IPS-15b (cell line): ENCODE data around the gene AOPEP.

Source experiments
- H3K27me3 ChIP-seq: one replicate; pipeline ENCODE4 v1.6.1; 2013; ENCODE audit warnings: low read length; ENCODE audit not compliant: control insufficient read depth, insufficient read depth
- H3K36me3 ChIP-seq: one replicate; pipeline ENCODE4 v1.6.1; 2013; ENCODE audit warnings: low read length; ENCODE audit not compliant: control insufficient read depth, insufficient read depth
- H3K4me1 ChIP-seq: one replicate; pipeline ENCODE4 v1.6.1; 2013; ENCODE audit warnings: mild to moderate bottlenecking, low read length; ENCODE audit not compliant: control insufficient read depth, insufficient read depth
- H3K4me3 ChIP-seq: one replicate; pipeline ENCODE4 v1.5.1; 2013; ENCODE audit warnings: low read depth, low read length
- H3K9ac ChIP-seq: one replicate; pipeline ENCODE4 v1.6.1; 2013; ENCODE audit warnings: low read depth, mild to moderate bottlenecking, low read length
- H3K9me3 ChIP-seq: one replicate; pipeline ENCODE4 v1.6.1; 2013; ENCODE audit warnings: mild to moderate bottlenecking, low read length; ENCODE audit not compliant: control insufficient read depth, insufficient read depth

The AOPEP gene

DNA sequence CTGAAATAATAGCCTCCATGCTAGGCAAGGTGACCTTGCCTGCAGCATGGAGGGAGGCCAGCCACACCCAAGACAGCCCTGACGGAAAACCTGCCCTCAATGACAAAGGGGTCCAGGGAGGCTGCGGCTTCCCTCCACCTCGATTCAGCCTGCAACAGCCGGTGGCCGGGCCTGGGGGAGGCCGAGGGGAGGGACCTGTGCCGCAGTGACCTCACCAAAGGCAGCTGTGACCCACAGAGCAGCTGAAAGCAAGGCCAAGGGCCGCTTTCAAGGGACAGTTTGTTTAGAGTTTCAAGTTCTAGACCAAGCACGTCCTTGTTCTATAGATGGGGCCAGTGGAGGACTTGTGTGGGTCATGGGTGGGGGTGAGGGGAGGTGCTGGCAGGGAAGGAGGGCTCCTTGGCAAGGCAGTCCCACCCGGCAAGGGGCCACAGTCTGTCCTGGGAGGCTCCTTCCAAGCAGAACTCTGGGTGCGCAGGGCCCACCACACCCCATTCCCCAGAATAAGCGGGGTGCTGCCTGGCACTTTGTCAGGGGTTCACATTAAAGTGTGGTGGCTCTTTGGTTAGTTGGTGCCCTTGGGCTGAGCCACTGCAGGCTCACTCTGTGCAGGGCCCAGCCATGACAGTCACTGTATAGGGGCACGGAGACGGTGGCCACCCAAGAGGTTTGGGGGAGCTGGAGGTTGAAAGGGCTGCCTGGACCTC lies 364.5 kb downstream of the AOPEP start:
- Histone ChIP-seq H3K4me3 (no peak overlapping the region), H3K36me3 (no peaks in the 10 kb centered on the region), H3K9ac (no peak overlapping the region), H3K27me3 (no peaks in the 10 kb centered on the region), H3K9me3 (no peaks in the 10 kb centered on the region), H3K4me1 (no peaks in the 10 kb centered on the region)

DNA sequence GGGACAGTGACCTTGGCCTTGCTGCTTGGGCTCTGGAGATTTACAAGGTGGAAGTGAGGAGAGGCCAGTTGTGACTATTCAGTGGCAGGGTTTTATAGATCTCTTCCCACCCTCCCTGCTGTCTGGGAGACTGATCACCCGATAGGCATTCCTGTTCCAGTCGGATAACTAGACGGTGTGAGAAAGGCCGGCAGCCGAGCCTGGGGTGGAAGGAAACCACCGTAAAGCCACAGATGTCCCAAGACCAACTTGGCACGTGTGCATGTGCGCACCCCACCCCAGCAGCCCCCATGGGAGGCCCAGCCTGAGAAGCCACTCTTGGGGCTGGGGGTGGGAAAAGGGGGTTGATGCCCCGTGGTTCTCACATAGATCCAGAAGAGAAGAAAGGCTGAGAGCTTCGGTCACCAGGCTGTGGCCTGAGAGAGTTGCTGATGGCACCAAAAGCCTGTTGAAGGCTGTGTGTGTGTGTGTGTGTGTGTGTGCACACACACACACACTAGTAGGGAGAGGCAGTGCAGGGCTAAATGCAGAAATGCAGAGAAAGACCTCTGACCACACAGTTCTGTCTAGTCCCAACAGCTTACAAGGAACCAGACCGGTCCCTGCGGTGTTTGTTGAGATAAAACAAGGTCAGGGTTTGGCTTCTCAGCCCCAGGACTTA lies 365.2 kb downstream of the AOPEP start:
- no peaks in the 10 kb centered on the region for H3K9me3 ChIP-seq
- no peaks in the 10 kb centered on the region for H3K27me3 ChIP-seq
- H3K36me3 ChIP-seq = no peaks in the 10 kb centered on the region
- H3K4me3 ChIP-seq = no peak overlapping the region
- no peak overlapping the region for H3K9ac ChIP-seq
- H3K4me1 ChIP-seq = no peaks in the 10 kb centered on the region

DNA sequence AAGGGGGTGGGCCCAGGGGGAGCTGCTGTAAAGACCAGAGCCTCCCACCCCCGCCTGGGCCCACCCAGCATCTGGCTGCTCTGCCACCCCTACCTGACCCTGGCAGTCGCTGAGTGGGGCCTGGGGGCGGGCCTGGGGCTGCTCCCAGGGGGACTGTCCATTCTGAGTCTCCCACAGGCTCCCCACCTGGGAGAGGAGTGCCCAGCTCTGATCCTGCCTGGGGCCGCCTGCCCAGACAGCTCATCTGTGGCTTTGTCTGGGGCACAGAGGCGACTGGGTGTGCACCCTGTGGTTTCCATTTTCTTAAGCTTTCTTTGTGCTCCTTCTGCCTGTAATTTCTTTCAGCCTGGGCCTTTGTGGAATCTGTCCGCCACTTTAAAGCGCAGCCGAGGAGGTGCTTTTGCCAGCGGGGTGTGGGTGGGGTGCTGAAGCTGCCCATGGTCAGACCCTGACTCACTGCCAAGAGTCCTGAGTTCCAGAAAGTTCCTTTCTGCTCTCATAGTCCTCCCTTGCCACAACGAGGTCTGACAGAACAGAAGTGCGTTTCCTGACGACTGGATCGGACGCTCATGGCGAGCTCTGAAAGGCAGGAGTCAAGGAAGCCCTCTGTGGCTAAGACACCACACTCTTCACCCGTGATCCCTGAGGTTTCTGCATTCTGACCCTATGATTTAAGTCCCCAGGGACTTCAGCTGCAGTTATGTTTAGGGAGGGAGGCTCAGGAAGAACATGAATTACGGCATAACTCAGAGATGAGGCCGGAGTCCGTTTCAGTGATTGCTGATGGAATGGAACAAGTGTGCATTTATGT lies 366.0 kb downstream of the AOPEP start:
- Histone ChIP-seq H3K4me1 (no peaks in the 10 kb centered on the region), H3K9me3 (no peaks in the 10 kb centered on the region), H3K9ac (no peak overlapping the region), H3K36me3 (peaks cover 2% of the 10 kb centered on the region), H3K27me3 (no peaks in the 10 kb centered on the region), H3K4me3 (no peak overlapping the region)

DNA sequence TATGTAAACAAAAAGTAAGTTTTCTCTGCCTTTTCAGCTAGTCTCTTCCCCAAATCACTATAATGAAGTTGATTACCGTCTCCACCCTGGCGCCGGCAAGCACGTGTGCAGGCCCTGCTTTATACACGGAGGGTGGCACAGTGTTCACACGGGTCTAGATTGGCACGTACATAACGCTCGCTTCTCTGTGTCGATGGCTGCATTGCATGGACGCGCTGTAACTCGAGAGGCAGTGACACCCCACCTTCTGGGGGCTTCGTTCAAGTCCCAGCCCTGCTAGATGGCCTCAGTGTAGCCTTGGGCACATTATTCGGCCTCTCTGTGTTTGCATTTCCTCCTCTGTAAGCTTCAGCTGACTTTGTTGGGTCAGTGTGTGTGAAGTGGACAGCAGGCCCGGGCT lies 367.1 kb downstream of the AOPEP start:
- H3K27me3 ChIP-seq = no peaks in the 10 kb centered on the region
- H3K9ac ChIP-seq = no peak overlapping the region
- no peak overlapping the region for H3K4me3 ChIP-seq
- H3K36me3 ChIP-seq = peaks cover 2% of the 10 kb centered on the region
- H3K9me3 ChIP-seq = no peaks in the 10 kb centered on the region
- H3K4me1 ChIP-seq = no peaks in the 10 kb centered on the region

DNA sequence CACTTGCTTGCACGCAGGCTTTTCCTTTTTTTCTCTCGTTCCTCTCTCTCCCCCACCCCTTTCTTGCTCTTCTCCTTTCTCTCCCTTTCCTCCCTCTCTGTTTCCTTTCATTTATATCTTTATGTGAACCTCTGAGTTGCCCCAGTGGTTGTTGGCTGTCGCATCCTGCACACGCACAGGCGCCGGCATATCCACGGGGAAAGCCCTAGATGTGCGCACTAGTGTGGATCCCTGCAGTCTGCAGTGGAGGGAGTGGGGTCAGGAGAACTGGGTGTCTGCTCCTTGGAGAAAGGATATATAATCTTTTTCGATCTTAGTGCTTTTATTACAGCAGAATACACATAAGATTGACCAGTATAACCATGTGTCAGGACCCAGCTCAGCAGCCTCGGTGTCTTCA lies 367.5 kb downstream of the AOPEP start:
- H3K4me3 ChIP-seq = no peak overlapping the region
- H3K9me3 ChIP-seq = no peaks in the 10 kb centered on the region
- H3K36me3 ChIP-seq = peaks cover 2% of the 10 kb centered on the region
- no peaks in the 10 kb centered on the region for H3K27me3 ChIP-seq
- no peak overlapping the region for H3K9ac ChIP-seq
- no peaks in the 10 kb centered on the region for H3K4me1 ChIP-seq

DNA sequence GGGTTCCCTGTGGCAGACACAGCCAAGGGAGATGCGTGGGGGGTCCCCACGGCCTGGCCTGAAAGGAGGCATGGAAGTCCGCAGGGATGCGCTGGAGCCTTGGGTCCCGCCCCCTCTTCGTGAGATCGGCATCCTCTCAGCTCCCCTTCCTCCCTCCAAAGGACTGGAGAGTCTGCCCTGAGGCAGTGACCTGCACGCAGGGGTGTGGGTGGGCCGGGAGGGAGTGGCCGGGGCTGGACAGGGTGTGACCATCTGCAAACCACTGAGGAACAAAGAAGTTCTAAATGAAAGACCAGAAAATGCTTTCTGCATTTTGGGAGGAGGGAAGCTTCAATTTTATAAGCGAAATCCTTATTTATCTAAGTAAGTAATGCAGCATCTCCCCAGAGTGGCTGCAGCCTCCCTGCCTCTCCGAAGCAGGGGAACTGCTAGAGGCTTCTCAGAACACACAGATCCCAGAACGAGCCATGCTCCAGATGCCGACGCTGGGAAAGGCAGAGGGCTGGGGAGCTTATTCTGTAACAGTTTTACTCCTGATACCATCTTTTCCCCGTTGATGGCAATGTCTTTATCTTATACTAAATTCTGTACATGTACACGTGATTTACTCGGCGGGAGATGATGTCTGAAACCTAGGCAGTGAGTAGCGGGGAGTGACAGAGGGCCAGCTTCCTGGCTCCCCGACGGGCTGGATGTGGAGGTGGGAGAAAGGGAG lies 369.3 kb downstream of the AOPEP start:
- Histone ChIP-seq H3K36me3 (peaks cover 6% of the 10 kb centered on the region), H3K27me3 (no peaks in the 10 kb centered on the region)

DNA sequence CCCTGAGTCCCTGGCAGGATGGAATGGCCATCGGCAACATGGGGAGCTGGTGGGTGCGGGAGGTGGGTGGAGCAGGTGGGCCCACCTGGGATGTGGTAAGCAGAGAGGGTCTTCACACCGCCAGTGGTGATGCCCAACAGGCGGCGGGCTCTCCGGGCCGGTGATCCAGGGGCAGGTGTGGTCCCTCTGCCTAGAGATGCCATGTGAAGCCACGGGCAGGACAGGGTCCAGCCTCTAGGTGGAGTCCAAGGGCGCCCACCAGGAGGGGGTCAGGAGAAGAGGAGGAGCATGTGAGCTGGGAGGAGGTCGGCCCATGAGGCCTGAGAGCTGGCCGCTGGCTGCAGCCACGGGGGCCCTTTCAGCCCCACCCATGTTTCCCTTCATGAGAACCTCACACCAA lies 369.9 kb downstream of the AOPEP start:
- H3K4me3 ChIP-seq = no peak overlapping the region
- H3K9me3 ChIP-seq = no peaks in the 10 kb centered on the region
- H3K27me3 ChIP-seq = no peaks in the 10 kb centered on the region
- no peak overlapping the region for H3K9ac ChIP-seq
- peaks cover 6% of the 10 kb centered on the region for H3K36me3 ChIP-seq
- H3K4me1 ChIP-seq = no peaks in the 10 kb centered on the region

More for the DNA sequence above, 369.3 kb downstream of the AOPEP start:
- Histone ChIP-seq H3K9ac (no peak overlapping the region), H3K9me3 (no peaks in the 10 kb centered on the region), H3K4me3 (no peak overlapping the region), H3K4me1 (no peaks in the 10 kb centered on the region)

DNA sequence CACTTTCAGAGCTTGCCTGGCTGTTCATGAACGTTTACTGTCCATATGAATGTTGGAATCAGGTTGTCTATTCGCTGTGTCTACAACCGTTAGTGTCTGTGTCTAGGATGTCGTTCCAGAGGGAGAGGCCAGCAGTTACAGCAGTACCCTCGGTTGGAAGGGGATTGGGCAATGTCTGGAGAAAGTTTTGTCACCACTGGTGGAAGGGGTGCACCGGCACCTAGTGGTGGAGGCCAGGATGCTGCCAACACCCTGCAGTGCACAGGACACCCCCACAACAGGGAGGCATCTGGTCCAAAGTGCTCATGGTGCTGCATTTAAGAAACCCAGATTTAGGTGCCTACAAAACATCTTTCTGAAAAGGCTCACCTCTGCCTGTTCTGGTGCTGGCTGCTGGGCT lies 370.3 kb downstream of the AOPEP start:
- H3K9ac ChIP-seq = no peak overlapping the region
- H3K27me3 ChIP-seq = no peaks in the 10 kb centered on the region
- H3K4me3 ChIP-seq = no peak overlapping the region
- no peaks in the 10 kb centered on the region for H3K9me3 ChIP-seq
- H3K36me3 ChIP-seq = peaks cover 6% of the 10 kb centered on the region
- H3K4me1 ChIP-seq = no peaks in the 10 kb centered on the region

DNA sequence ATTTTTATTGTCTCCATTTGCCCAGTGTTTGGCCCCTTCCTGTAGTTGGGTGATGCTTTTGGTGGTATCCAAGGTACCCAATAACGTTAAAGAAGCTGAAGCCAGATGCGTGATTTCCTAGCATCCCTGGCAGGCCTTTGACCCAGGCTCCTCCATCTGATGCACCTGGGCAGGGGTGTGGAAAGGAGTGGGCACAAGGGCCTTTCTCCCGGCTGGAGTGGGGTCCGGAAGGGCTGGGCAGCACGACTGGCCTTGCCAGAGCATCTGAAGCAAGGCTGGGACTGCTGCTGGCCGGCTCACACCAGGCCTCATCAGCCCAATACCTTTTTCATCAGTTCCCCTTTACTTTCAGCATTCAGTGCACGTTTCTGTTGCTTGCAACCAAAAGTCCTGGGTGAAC lies 370.8 kb downstream of the AOPEP start:
- Histone ChIP-seq H3K36me3 (peaks cover 6% of the 10 kb centered on the region), H3K27me3 (no peaks in the 10 kb centered on the region), H3K9ac (no peak overlapping the region), H3K4me1 (no peaks in the 10 kb centered on the region), H3K9me3 (no peaks in the 10 kb centered on the region), H3K4me3 (no peak overlapping the region)

DNA sequence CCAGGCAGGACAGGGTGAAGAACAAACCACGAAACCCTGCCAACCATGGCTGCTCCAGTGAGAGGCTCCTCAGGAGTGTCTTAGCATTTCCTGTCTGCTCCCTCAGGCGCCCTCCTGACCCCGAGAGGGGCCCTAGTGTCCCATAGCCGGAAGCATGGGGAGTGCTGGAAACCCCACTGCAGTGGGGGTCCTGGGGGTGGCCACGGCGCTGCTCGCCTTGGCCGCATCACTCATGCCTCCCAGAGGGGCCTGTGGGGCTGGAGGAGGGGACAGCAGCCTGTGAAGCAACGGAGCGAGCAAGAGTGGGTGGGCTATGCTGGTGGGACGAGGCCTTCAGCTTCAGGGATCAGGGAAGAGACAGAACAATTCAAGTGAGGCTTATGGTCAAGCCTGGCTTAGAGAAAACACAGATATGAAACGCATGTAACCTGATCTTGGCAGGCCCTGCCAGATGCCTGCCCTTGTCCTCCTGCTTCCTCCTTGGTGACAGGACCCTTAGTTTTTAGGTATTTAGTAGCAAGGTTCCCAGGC lies 372.0 kb downstream of the AOPEP start:
- H3K36me3 ChIP-seq = peaks cover 6% of the 10 kb centered on the region
- H3K27me3 ChIP-seq = no peaks in the 10 kb centered on the region
- H3K9ac ChIP-seq = no peak overlapping the region
- H3K4me3 ChIP-seq = no peak overlapping the region
- H3K4me1 ChIP-seq = no peaks in the 10 kb centered on the region
- no peaks in the 10 kb centered on the region for H3K9me3 ChIP-seq

DNA sequence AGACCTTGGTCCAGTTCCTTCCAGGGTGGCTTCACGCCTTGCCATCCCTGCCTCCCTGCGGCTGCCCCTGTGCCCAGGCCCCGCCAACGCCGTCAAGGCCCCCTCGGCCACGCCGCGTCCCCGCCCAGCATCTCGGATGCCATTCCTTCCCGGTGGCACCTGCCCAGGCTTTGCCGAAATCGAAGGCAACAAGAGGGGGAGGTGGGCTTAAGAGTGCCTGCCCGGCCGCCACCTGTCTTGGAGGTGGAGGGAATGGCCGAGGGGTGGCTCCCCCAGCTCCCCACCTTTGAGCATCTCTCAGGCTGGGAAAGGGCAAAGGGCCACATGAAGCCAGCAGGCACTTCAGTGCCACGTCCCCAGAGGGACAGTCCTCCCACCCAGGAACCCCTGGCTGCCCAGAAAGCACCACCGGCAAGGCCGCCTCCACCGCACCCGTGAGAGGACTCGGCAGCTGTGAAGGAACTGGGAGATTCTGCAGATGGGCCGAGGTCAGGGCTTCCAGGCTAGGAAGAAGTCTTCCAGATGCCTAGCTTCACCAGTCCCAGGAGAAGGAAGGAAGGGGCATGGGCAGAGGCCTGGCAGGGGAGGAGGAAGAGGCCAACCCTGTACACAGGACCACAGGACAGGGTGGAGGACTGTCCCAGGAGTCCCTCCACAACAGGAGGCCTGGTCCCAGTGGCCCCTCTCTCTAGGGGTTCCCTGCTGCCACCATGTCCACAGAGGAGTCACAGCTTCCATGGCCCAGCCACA lies 373.0 kb downstream of the AOPEP start:
- Histone ChIP-seq H3K4me1 (no peaks in the 10 kb centered on the region), H3K27me3 (no peaks in the 10 kb centered on the region), H3K4me3 (no peak overlapping the region), H3K9ac (no peak overlapping the region), H3K9me3 (no peaks in the 10 kb centered on the region), H3K36me3 (peaks cover 6% of the 10 kb centered on the region)
